Activated T-cell treated with anti-CD3 and anti-CD28 coated beads for 24 hours (primary cell): ENCODE measurements around the gene IL17RB.

Source experiments
- DNase-seq: peaks from one replicate; pipeline ENCODE4 v3.0.0-alpha.2; 2020; ENCODE audit warnings: low read depth

IL17RB gene

DNA sequence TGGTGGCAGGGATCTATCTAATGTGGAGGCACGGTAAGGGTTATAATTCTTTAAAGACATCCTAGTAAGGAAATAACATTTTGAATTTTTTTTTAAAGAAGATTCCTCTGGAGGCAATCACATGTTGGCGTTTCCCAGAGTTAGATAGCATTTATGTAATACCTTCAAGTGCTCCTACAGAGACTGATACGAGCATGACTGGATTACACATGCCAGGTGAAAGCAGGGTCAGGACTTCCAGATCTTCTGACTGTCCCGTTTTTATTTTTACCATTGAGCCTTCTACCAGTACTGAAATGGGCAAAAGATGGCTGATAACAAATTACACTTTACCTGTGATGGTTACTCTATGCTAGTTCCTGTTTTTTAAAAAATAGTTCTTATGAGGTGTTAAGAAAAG is 13.8 kb downstream of the IL17RB start:
- no peak for DNase-seq

DNA sequence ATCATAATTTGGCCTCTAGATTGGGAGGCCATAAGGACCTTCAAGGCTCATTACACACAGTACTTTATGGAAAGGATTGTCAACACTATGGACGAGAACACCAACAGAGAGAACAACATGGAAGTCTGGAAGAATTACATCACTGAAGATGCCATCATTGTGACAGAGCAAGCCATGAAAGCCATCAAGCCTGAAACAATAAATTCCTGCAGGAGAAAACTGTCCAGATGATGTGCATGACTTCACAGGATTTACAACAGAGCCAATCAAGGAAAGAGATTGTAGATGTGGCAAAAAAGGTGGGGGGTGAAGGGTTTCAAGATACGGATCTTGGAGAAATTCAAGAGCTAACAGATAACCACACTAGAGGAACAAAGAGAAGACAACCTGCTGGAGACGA is 15.9 kb downstream of the IL17RB start:
- DNase-seq = no peak

- DNase-seq = no peak
These were observed 16.8 kb downstream of the IL17RB start for GRCh38 chr3:53863145-53863544.

GRCh38 chr3:53865732-53866499 is 19.5 kb downstream of the IL17RB start:
- no peak for DNase-seq

DNA sequence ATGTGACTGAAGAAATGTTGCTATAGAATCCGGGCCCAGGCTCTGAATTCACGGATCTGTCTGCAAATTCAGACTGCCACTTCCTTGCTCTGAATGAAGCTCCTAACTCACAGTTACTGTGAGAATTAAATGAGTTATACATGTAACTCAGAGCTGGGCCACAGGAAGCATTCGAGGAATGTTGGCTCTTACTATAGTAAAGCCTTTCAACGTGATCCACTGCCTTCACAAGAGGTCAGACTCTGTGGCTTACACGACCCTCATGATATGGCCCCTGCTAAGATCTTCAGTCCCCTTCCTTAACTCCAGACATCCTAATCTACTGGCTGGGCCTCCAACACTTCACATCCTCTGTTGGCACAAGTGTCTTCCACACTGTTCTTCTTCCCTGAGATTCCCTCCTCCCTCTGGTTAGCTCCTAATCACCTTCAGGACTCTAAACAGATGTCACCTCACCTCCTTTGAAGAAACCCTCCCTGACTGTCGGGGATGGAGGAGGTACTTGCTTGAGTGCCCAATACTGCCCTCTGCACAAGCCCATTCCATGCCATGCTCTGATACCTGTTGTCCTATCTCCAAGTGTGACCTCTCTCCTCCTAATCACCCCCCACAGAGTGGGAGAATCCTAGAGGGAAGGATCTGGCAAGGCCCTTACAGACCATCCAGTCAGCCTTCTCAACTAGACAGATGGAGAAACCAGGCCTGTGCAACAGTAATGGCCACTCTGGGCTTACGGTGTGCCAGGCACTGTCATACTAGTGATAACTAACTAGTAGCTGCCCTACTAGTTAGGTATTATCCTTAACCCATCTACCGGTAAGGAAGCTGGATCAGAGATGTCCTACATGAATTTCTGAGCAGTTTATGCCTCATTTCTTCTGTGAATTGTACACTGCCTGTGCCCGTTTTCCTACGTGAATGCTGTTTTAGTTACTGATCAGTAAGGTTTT is 34.3 kb downstream of the IL17RB start:
- no peak for DNase-seq

GRCh38 chr3:53881691-53882593 is 35.6 kb downstream of the IL17RB start, which contains the start of gene ACTR8:
ACTR8 (minus strand) TSS chr3:53882152; CDS start chr3:53882101, 51 bp downstream.
- DNase-seq = peak; percentile 79

DNA sequence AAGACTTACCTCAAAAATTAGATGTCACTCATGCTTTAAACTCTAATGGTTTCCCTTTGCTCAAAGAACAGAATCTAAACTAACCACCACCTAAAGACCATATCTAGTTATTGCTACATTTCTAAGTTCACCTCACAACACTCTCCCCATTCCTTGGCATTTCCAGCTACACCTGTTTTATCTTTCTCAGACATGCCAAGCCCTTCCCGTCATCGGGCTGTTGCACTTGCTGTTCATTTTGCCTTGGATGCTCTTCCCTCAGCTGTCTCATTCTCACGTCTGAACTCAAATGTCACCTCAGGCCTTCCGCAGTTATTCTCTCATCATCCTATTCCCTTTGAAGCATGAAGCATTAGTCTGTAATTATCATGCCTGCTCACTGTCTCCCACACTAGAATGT is 36.6 kb downstream of the IL17RB start:
- DNase-seq = no peak

GRCh38 chr3:53884623-53885022 is 38.3 kb downstream of the IL17RB start:
- DNase-seq = no peak

DNA sequence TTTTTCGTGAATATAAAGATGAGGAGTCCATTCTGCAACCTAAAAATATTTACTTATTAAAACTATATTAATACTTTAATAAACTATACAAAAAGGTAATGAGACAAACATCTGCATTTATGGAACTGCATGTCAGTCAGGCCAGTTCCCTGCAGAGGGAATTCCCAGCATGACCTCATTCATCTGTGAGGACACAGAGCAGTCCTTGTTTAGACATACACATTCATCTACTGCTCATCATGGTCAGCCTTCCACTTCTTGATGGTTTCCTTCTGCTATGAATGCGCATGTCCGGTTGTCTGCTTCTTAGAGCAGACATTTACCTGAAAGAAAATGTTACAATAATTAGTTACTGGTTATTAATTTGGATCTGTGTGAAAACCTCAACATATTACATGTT is 38.9 kb downstream of the IL17RB start:
- DNase-seq = no peak

- no peak for DNase-seq
These were observed 41.1 kb downstream of the IL17RB start for GRCh38 chr3:53887446-53887845.

GRCh38 chr3:53888232-53888631 is 41.9 kb downstream of the IL17RB start:
- DNase-seq = no peak

DNA sequence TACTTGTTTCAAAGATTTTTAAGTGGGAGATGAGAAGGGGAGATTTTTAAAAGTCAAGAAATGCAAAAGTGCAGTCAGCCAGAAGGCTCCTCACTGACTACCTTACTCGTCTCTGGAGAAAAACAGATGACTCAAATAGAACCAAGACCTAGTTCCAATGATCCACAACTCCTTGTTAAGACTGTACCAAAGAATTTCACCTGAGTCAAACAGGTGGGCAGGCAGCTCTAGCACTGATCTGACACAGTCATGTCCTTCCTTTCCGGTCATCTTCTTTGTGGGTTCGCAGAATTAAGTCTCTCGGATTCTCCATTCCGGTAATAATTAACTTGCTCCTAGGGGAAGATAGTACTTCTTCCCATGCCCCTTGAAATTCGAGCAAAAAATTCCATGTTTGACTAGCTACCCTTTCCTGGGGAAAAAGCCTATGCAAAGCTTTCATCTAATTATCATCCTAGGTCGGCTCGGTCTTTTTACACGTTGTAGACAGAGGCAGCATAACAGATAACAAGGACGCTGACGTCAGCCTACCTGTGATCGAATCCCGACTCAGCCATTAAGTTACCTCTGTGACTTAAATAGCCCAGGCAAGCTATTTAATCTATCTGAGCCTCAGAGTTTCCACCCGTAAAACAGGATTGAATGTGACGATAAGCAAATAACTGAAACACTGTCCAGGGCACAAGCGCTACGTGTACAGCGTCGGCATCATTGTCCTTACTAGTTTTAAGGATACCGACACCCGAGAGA is 44.5 kb downstream of the IL17RB start:
- peak; percentile 27 for DNase-seq

GRCh38 chr3:53891497-53892285 is 45.3 kb downstream of the IL17RB start, which contains the start of gene SELENOK:
SELENOK (minus strand) TSS chr3:53891859.
- peak; percentile 97 for DNase-seq

DNA sequence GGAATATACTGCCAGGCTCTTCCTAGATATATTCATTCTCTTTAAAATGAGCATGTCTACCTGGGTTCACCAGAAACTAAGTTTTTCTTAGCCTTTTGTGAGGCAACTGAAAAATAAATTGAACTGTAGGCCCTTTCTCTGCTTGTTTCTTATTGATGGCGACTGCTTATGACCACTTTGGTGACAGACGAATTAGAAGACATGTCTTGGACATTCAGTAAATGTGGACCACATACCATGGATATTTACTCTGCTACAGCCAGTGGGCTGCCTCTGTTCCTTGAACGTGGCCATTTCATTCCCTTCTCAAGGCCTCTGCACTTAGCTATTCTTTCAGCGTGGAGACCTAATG is 45.9 kb downstream of the IL17RB start:
- no peak for DNase-seq

DNA sequence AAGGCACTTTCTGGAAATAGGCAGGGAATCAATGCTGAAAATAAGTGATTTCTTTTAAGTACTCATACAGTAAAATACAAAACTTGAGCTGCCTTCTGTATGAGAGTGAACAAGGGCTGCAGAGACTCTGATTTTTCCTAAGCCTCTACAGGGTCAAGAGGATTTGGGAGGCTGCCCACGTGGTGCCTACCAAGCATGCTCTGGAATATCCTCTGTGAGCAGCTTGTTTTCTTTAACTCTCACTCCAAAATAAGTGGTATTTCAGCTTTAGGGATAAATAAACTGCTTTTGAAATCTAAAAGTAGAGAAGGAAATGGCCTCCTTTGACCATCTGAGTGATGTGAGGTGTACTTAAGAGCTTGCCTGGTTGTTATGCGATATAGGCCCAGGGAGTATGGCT is 53.4 kb downstream of the IL17RB start:
- DNase-seq = no peak

- DNase-seq = no peak
These were observed 54.4 kb downstream of the IL17RB start for GRCh38 chr3:53900666-53901331.

DNA sequence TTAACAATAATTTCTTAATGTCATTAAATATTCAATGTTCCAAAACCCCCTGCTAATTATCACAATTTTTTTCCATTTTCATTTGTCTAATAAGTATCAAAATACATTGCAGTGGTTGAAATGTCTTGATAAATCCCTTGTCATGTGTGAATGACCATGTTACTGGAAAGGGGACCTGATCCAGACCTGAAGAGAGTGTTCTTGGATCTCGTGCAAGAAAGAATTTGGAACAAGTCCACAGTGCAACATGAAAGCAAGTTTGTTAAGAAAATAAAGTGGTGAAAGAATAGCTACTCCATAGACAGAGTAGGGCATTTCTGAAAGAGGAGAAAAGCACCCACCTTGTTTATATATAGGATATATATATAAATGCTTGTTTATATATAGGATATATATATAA is 55.7 kb downstream of the IL17RB start:
- DNase-seq = no peak

DNA sequence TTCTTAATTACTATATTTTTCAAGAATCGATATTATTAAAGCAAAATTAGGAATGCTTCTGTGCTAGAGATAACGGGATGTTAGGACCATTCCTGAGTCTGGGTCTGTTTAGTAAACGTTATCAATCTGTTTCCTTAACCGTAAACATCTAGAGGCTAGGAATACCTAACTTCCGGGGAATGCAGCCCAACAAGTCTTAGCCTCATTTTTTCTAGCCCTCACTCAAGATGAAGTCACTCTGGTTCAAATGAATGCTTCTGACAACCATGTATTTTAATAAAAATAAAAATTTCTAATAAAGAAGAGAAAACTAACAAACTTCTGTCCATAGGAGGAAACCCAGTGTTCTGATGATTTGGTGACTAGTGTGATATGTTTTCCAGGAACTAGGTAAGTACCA is 56.3 kb downstream of the IL17RB start:
- no peak for DNase-seq

DNA sequence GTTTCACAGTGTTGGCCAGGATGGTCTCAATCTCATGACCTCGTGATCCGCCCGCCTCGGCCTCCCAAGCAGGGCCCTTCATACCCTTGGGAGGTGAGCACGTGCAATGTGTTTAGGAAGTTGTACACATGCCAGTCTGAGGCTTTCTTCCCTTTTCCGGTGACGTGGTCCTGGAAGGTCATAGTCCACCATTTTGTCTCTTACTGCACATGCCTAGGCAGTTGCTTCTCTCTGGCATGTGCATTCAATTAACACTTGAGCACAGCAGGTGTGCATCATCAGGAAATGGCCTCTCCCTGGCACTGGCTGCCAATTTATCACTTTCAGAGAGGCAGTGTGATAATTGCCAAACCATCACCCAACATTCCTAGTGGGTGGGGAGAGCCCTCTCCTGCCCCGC is 67.0 kb downstream of the IL17RB start:
- DNase-seq = no peak
